Measurements from ENCODE around the gene FAM219A.

Gene FAM219A, protein sequence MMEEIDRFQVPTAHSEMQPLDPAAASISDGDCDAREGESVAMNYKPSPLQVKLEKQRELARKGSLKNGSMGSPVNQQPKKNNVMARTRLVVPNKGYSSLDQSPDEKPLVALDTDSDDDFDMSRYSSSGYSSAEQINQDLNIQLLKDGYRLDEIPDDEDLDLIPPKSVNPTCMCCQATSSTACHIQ

DNA sequence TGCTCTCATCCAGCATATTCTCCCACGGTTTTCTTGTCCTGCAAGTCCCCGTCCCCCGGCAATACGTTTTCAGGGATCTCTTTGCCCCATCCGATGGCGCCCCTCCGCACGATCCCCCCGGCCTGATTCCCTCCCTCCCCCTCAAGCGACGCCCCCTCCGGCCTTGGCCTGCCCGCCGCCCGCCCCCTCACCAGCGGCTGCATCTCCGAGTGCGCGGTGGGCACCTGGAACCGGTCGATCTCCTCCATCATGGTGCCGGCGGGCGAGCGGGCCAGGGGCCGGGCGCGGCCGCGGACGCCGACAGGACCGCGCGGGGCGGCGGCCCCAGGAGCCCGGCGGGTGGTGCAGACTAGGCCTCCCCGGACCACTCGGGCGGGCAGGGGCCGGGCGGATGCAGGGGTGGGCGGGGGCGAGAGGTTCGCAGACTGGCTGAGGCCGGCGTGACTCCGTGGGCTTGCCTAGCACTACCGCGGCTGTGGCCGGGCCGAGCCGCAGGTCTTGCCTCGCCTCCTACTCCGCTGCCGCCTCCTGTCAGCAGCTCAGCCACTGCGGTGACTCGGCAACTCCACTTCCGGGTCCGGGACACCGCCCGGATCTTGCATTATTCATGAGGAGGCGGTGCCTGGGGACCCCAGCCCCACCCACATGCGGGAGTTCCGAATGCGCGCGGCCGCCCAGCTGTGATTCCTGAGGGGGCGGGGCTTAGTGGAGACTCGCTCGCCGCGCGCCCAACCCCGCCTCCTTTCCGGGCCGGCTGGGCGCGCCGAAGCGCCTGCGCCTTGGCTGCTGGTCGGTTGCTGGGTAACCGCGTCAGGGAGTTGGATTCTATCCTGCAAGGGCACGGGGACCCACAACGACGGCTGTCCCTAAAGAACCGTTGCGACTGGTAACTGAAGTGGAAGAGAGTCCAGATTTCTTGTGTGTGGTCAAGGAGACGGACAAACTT lies at the start of gene FAM219A, which contains the start of gene DNAI1:
Gene FAM219A (minus strand): TSS at position 558 of the 946 bp plus-strand sequence. CDS start 307 bp downstream, at position 251.
Gene DNAI1 (plus strand): TSS at position 793 of the 946 bp plus-strand sequence. CDS start 201 bp downstream, outside the sequence.
- peak; percentile 95 for DNase-seq (ENCODE audit: extremely low read depth, low read depth)
- TF ChIP-seq, protein P1, sequence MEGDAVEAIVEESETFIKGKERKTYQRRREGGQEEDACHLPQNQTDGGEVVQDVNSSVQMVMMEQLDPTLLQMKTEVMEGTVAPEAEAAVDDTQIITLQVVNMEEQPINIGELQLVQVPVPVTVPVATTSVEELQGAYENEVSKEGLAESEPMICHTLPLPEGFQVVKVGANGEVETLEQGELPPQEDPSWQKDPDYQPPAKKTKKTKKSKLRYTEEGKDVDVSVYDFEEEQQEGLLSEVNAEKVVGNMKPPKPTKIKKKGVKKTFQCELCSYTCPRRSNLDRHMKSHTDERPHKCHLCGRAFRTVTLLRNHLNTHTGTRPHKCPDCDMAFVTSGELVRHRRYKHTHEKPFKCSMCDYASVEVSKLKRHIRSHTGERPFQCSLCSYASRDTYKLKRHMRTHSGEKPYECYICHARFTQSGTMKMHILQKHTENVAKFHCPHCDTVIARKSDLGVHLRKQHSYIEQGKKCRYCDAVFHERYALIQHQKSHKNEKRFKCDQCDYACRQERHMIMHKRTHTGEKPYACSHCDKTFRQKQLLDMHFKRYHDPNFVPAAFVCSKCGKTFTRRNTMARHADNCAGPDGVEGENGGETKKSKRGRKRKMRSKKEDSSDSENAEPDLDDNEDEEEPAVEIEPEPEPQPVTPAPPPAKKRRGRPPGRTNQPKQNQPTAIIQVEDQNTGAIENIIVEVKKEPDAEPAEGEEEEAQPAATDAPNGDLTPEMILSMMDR (IDR thresholded peaks at IDR 0.05; ENCODE audit: low read depth, low read length), result no peak

GRCh38 chr9:34507966-34508365 lies 49.6 kb upstream of the FAM219A start:
- TF ChIP-seq, protein P1 (IDR thresholded peaks at IDR 0.05; ENCODE audit: low read depth, low read length), result no peak

DNA sequence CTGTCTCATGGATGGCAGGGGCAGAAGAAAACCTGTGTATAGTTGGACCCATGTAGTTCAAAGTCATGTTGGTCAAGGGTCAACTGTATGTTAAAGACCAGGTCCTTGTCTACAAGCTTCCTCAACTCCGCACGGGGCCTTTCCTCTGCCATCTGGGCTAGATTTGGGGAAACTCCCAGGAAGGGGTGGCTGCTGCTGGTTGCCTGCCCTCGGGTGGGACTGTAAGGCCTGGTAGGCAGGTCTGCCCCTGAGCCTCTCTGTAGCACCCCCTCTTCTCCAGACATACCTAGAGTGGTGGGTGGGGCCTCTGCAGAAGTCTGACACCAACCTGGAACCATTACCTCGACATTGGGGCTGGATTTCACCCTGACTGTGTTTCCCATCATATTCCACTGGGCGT lies 49.2 kb upstream of the FAM219A start:
- TF ChIP-seq, protein P1 (IDR thresholded peaks at IDR 0.05; ENCODE audit: low read depth, low read length), result no peak
- no peak for DNase-seq (ENCODE audit: extremely low read depth, low read depth)

More at GRCh38 chr9:34507966-34508365, 49.6 kb upstream of the FAM219A start:
- DNase-seq (ENCODE audit: extremely low read depth, low read depth), result no peak

- TF ChIP-seq, protein P1 (IDR thresholded peaks at IDR 0.05; ENCODE audit: low read depth, low read length), result no peak
- DNase-seq (ENCODE audit: extremely low read depth, low read depth), result no peak
Measured at GRCh38 chr9:34506623-34507022, 48.3 kb upstream of the FAM219A start.

DNA sequence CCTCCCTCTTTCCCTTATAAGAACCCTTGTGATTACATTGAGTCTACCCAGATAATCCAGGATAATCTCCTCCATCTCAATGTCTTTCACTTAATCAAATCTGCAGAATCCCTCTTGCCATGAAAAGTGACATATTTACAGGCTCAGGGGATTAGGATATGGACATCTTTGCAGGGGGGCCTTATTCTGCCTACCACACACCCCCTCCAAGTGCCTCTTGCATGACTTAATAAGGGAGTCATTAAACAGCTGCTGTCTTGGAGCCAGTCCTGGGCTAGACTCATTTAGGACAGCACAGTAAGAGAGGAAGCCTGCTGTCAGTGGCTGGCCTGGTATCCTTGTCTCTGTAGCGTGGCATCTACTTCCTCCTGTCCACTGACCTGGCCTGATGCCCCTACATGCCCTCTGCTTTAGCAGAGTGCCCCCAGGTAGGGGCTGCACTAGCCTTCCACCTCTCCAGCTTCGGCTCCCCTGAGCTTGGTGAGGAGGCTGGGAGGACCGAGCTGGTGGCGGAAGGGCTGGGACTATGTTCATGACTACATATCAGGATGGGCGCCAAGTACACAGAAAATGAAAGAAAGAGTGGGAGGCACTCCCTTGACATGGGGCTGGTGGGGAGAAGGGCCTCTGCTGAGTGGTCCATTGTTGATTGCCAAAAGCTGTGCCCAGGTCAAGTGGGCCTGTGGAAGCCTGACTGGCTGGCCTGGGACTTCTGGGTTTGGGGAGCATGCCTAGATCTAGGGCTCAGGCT lies 47.2 kb upstream of the FAM219A start:
- TF ChIP-seq, protein P1 (IDR thresholded peaks at IDR 0.05; ENCODE audit: low read depth, low read length), result no peak
- DNase-seq (ENCODE audit: extremely low read depth, low read depth), result no peak

DNA sequence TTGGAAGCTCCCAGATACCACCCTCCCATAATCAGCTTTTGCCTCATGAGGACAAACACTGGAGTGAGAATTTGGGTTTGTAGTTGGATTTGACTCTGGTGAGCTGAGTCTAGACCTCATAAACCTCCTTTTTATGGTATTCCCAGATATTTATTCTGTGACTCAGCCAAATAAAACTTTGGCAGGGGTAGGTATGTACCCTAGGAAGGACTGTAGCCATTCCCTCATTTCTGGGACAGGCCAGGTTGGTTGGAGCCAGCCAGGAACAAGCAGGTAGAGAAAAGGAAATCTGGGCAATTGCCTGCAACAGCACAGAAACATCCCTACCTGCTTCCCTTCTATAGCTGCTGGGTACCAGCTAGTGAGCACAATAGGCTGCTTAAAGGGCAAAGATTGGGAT lies 45.0 kb upstream of the FAM219A start:
- no peak for DNase-seq (ENCODE audit: extremely low read depth, low read depth)
- TF ChIP-seq, protein P1 (IDR thresholded peaks at IDR 0.05; ENCODE audit: low read depth, low read length), result no peak
